ENCODE data around the gene FRMPD4.

- TF ChIP-seq EZH2phosphoT487 (IDR thresholded peaks at IDR 0.05; ENCODE audit: borderline replicate concordance), result no peak
- TF ChIP-seq CTCF (conservative IDR thresholded peaks at IDR 0.05; ENCODE audit: low read length), result no peak
These were observed 523.2 kb downstream of the FRMPD4 start for GRCh38 chrX:12661464-12661863.
